Measurements from ENCODE around the gene CCDC61.

The CCDC61 gene, protein sequence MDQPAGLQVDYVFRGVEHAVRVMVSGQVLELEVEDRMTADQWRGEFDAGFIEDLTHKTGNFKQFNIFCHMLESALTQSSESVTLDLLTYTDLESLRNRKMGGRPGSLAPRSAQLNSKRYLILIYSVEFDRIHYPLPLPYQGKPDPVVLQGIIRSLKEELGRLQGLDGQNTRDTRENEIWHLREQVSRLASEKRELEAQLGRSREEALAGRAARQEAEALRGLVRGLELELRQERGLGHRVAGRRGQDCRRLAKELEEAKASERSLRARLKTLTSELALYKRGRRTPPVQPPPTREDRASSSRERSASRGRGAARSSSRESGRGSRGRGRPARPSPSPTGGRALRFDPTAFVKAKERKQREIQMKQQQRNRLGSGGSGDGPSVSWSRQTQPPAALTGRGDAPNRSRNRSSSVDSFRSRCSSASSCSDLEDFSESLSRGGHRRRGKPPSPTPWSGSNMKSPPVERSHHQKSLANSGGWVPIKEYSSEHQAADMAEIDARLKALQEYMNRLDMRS

DNA sequence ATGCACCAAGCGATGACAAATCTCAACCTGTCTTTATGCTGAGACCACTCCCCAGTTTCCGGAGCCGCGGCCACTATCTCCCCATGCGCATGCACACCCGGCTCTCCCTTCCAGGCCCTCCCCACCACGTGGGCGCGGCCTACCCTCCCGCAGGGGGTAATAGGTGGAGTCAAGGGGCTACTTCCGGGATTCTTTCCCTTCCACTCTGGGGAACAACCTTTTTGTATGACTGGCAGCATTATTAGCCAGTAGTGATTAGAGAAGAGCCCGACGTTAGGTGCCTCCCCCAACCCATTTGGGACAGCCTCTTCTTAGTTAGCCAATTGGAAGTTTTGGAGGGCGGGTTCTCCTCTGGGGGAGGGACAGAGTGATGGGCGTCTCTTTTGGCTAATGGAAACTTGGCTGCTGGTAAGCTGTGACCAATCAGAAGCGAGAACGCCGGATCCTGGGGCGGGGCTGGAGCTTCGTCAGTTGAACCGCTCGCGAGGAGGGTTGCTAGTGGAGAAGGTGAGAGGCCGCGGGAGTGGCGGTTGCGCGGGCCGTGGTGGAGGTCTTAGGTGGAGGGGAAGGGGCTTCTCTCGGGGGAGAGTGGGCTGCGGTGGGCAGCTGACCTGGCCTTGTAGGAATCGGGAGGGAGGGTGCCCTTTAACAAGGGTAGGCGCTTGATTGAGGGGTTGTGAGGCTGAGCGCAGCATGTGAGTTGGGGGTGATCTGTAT lies at the start of gene CCDC61:
CCDC61 (plus strand) TSS at position 470 of the 717 bp plus-strand sequence. CDS start 7,552 bp downstream, outside the sequence.
- in situ Hi-C loops (cut with MboI; ENCODE audit: low sequenced_read_pairs): no loop called here

- in situ Hi-C loops (cut with MboI; ENCODE audit: low sequenced_read_pairs): no loop called here
These were observed 47.3 kb upstream of the CCDC61 start for GRCh38 chr19:45947926-45948325.

DNA sequence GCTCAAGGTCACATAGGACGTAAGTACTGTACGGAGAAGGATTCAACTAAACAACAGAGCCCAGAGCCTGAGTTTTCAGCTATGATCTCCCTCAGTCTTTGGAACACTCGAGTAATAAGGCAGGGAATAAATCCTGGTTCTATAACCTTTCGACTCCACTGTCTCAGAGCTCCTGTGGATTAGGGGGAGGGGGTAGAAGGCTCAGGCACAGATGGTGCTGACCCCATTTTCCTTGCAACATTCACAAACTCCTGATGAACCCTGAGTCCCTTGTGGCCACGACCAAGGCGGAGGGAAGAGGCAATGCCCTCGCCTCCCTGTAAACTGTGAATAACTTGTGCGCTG lies 43.0 kb upstream of the CCDC61 start:
- in situ Hi-C loops (cut with MboI; ENCODE audit: low sequenced_read_pairs): no loop called here

DNA sequence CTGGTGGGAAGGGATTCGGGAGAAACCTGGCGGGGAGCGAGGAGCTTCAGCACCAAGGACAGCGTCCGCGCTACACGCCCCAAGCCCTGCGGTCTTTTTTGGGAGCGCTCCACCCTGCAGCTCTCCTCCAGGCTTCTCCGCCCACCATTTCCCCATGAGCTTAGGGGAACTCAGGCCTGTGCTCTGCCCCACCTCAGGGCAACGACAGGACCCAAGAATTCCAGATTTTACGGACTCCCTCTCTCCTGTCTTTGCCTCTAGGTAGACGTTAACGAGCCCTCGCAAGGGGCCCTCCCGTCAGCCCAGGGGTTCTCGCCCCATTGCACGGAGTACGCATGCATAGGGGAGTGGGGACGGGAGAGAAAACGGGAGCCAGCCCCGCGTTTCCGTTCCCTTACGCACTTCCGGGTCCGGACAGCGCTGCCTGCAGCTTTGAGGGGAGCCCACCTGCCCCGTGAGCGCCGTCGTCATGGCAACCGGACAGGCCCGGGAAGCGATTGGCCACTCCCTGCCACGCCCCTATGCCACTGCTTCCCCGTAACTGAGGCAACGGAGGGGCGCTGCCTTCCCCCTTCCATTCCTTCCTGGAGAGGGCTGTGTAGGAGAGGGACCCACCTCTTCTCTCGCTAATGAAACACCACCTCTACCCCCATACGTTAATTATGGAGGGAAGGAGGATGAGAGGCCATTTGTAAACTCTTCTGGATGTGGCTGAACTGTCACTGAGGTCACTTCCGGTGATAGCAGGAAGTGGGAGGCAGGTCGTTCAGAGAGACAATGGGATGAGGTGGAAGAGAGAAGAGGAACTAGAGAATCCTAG lies 42.4 kb upstream of the CCDC61 start:
- in situ Hi-C loops (cut with MboI; ENCODE audit: low sequenced_read_pairs): no loop called here

- in situ Hi-C loops (cut with MboI; ENCODE audit: low sequenced_read_pairs): no loop called here
These were observed 41.6 kb upstream of the CCDC61 start for GRCh38 chr19:45953676-45954075.

- in situ Hi-C loops (cut with MboI; ENCODE audit: low sequenced_read_pairs): no loop called here
These were observed 41.1 kb upstream of the CCDC61 start for GRCh38 chr19:45954156-45954555.

DNA sequence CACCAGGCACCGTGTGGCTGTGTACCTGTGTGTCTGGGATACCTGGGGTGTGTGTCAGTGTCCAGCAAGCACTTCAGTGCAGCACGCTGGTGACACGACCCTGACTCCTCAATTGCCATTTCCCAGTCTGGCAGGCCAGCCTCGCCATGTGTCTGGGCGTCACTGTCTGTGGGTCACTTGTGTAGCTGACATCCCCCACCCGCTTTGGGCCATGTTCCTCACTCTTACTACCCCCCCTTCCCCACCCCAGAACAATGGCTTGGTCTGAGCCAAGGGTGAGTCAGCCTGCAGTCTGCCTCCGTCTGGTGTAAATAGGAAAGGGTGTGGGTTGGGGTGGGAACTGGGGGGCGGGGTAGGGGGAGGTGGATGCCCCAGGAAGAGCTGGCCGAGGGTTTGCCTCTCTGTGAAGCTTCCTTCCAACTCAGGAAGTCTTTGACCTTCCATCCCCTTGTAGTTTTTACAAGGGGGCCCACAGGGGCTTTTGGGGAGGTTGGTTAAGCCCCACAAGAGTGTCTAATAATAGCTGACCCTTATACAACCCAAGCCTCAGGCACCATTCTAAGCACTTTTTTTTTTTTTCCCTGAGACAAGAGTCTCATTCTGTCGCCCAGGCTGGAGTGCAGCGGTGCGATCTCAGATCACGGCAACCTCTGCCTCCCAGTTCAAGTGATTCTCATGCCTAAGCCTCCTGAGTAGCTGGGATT lies 39.2 kb upstream of the CCDC61 start:
- in situ Hi-C loops (cut with MboI; ENCODE audit: low sequenced_read_pairs): no loop called here

- in situ Hi-C loops (cut with MboI; ENCODE audit: low sequenced_read_pairs): no loop called here
These were observed 36.9 kb upstream of the CCDC61 start for GRCh38 chr19:45958320-45958719.

DNA sequence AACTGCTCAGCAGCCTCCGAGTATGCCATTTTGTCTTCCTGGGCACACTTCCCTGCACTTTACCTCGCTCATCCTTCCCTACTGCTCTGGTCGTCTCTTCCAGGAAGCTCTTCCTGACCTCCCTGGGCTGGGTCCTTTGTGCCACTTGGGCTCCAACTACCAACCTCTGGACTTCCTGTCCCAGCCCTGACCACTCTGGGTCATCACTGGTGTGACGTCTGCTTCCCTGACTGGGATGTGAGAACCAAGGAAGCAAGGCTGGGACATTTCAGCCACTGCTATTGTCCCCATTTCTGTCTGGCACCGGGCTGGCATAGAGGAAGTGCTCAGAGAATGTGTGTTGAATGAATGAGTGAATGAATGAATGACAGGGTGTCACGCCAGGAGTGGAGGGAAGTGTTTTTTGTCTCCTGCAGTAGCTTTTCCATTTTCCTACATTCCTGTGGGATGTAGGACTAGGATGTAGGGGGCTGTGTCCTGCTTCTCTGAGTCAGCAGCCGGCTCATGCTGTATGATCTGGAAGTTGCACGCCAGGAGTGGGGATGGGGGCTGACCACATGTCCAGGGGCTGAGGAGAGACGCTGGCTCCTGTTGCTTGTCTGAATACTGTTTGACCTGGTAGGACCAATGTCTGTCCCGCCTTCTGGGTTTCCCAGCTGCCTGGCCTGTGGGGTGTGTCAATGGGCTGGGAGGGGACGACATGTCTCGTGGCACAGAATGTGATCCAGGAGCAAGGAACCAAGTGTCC lies 36.3 kb upstream of the CCDC61 start:
- in situ Hi-C loops (cut with MboI; ENCODE audit: low sequenced_read_pairs): no loop called here

DNA sequence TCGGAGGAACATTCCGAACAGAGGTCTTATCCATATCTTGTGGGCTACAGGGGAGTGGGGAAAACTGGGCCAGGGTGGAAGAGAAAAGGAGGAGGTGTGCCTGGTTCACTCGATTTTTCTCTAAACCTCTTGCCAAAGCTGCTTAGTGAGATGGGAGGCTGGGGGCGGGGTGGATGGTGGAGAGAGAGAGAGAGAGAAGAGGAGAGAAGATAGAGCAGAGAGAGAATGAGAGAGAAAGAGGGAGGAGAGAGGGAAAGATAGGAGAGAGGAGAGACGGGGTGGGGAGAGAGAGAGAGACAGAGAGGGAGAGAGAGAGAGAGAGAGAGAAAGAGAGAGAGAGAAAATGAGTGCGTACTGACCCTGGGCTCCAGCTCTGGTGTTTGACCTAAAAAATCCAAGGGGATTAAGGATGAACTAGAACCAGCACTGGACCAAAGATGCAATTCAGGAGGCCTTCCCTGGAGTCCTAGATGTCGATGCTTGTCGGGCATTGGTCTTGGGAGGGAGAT lies 35.7 kb upstream of the CCDC61 start:
- in situ Hi-C loops (cut with MboI; ENCODE audit: low sequenced_read_pairs): no loop called here

DNA sequence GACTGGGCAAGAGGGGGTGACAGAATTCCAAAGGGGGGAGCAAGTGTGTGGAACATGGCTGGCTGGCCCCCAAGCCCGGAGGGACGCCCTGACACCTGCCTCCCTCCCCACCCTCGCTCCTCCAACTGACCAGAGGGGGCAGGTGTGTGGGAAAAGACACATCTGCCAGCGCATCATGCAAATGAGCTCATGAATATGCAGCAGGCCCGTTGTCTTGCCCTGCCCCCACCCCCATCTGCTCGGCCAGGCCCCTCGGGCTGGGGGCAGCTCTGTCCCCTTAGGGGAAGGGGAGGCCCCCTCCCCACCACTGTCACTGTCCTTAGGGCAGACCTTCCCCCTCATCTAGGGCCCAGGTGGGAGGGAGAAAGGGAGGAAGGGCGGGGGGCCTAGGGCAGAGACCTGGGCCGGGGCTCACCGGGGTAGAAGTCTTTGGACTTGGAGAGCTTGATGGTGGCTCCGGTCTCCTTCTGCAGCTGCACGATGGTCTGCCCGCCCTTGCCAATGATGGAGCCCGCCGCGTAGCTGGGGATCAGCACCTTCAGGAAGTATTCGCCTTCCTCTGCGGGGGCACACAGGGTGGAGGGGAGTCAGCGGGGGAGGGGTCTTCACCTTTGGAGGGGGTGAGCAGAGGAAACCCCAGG lies 34.6 kb upstream of the CCDC61 start:
- in situ Hi-C loops (cut with MboI; ENCODE audit: low sequenced_read_pairs): no loop called here

DNA sequence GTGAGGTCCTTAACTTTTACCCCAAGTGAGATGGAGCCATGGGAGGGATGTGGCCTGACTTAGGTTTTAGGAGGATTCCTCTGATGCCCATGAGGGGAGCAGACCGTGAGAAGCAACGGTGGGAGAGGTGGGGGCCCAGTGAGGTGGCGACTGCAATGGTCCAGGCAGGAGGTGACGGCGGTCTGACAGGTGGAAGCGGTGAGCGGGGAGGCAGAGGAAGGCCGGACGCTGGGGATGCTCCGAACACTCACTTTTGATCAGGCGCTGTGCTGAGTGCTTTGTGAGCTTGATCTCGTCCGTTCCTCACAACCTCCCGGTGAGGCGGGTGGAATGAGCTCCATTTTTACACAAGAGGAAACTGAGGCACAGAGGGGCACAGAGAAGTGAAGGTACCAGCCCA lies 33.2 kb upstream of the CCDC61 start:
- in situ Hi-C loops (cut with MboI; ENCODE audit: low sequenced_read_pairs): no loop called here

GRCh38 chr19:45967246-45967645 lies 28.0 kb upstream of the CCDC61 start:
- in situ Hi-C loops (cut with MboI; ENCODE audit: low sequenced_read_pairs): no loop called here

- in situ Hi-C loops (cut with MboI; ENCODE audit: low sequenced_read_pairs): no loop called here
These were observed 26.6 kb upstream of the CCDC61 start for GRCh38 chr19:45968626-45969025.

GRCh38 chr19:45969676-45970075 lies 25.6 kb upstream of the CCDC61 start:
- in situ Hi-C loops (cut with MboI; ENCODE audit: low sequenced_read_pairs): no loop called here

DNA sequence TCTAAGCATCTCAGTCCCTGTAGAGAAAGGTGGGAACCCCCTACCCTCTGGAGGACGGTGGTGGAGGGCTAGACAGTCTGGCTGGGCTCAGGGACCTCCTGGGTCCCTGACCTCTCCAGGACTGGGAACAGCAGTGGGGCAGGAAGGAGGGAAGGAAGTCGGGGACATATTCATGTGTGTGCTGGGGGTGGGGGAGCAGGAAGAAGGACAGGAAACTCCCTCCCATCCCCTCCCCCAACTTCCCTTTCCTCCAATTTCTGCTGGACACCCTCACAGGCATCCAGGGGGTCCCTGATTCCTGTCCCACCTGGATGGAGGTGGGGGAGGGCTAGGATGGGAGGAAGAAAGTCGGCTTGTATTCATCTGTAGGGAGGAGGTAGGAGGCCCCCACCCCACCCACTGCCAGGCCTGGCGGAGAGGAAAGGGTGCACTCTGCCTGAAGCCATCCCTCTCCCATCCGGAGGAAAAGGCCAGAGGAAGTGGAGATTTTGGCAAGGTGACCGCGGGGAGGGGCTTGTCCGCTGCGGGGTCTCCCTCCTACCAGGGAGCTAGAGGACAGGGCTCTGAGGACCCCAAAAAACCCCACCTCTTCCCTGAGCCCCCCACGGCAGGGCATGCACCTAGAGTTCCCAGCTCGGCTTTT lies 23.9 kb upstream of the CCDC61 start:
- in situ Hi-C loops (cut with MboI; ENCODE audit: low sequenced_read_pairs): no loop called here

GRCh38 chr19:45972081-45972946 lies 23.0 kb upstream of the CCDC61 start:
- in situ Hi-C loops (cut with MboI; ENCODE audit: low sequenced_read_pairs): no loop called here
